Measurements from ENCODE around the gene GTF2H4.

GRCh38 chr6:30947231-30947630 lies 39.2 kb downstream of the GTF2H4 start:
- TF ChIP-seq CTCF (IDR thresholded peaks at IDR 0.05) (no peak), POLR2A (IDR thresholded peaks at IDR 0.05) (no peak)

All from thyroid gland (tissue), 4 donors.